CD4-positive, alpha-beta T cell (primary cell): ENCODE data around the gene GADD45G. TPM values are rescaled to one million over a fixed set of nuclear protein-coding genes. Genes with fewer than 3 reads are reported as not detected.

Experiments used
- ATAC-seq: fragments of 200-7000 bp; cut with Tn5 transposase; one replicate; pipeline ENCODE4 v1.10.0; 2022; ENCODE audit warnings: mild to moderate bottlenecking; ENCODE audit not compliant: poor library complexity
- CTCF ChIA-PET: fragments of 350-600 bp; sonication (Branson Sonifier 250); formaldehyde crosslinking; loops from one replicate; lab custom pipeline; 2021; ENCODE audit warnings: antibody characterized with exemption, inconsistent platforms; lab: Charles Lee
- POLR2A ChIA-PET: fragments of 350-600 bp; sonication (Branson Sonifier 250); formaldehyde crosslinking; loops from one replicate; lab custom pipeline; 2021; ENCODE audit warnings: antibody characterized with exemption, inconsistent platforms; lab: Charles Lee
- DNase-seq, 14 experiments: peaks; one replicate each; pipeline ENCODE4 v3.0.0-alpha.2; 2013 to 2020; ENCODE audit warnings: mixed read lengths in 2 of 14
- H3K27ac ChIP-seq, 2 donors: one replicate each; pipeline versions ENCODE4 v1.5.1 to v1.7.0; 2013; ENCODE audit warnings: low read length in 2 of 2, low read depth in 1 of 2, mild to moderate bottlenecking in 1 of 2
- H3K27me3 ChIP-seq, 2 experiments: 1 replicate in 1 of 2; 2 replicates in 1 of 2; pipeline versions ENCODE4 v1.6.1 to v1.7.0; 2013; ENCODE audit warnings: low read length in 2 of 2, control low read depth in 1 of 2, mild to moderate bottlenecking in 1 of 2, moderate library complexity in 1 of 2; ENCODE audit not compliant: insufficient read depth in 2 of 2, control insufficient read depth in 1 of 2
- H3K36me3 ChIP-seq: one replicate; pipeline ENCODE4 v1.6.1; 2013; ENCODE audit warnings: low read length, control low read depth; ENCODE audit not compliant: insufficient read depth
- H3K4me1 ChIP-seq: one replicate; pipeline ENCODE4 v1.6.1; 2013; ENCODE audit warnings: low read length, control low read depth; ENCODE audit not compliant: insufficient read depth
- H3K4me3 ChIP-seq: one replicate; pipeline ENCODE4 v1.5.1; 2013; ENCODE audit warnings: mild to moderate bottlenecking, low read length, moderate library complexity
- H3K9me3 ChIP-seq, 2 experiments: 1 replicate in 1 of 2; 2 replicates in 1 of 2; pipeline versions ENCODE4 v1.6.1 to v1.7.0; 2013; ENCODE audit warnings: low read length in 2 of 2, mild to moderate bottlenecking in 2 of 2, control low read depth in 1 of 2, moderate library complexity in 1 of 2; ENCODE audit not compliant: control insufficient read depth in 1 of 2, insufficient read depth in 1 of 2
- H3K27ac Mint-ChIP-seq: one replicate; pipeline ENCODE4 v1.8.0; 2020; ENCODE audit warnings: mixed read lengths
- H3K27me3 Mint-ChIP-seq: one replicate; pipeline ENCODE4 v1.8.0; 2021; ENCODE audit warnings: mixed read lengths
- H3K36me3 Mint-ChIP-seq: one replicate; pipeline ENCODE4 v1.8.0; 2021; ENCODE audit warnings: low read depth, mixed read lengths
- H3K4me1 Mint-ChIP-seq: one replicate; pipeline ENCODE4 v1.8.0; 2021; ENCODE audit warnings: low read depth, mixed read lengths
- H3K4me3 Mint-ChIP-seq: one replicate; pipeline ENCODE4 v1.8.0; 2020; ENCODE audit warnings: mild to moderate bottlenecking, mixed read lengths
- H3K9me3 Mint-ChIP-seq: one replicate; pipeline ENCODE4 v1.8.0; 2020; ENCODE audit warnings: mixed read lengths
- intact Hi-C, 2 experiments: fragments of 100-400 bp; cut with DNase I in 1 of 2; cut with micrococcal nuclease in 1 of 2; formaldehyde crosslinking; loops; one replicate each; pipeline versions ENCODE4 v1.15.1 to v1.9.0; 2023 to 2025; cut with DNase I, micrococcal nuclease
- total RNA-seq, 174 experiments: library from RNA in 2 of 174; stranded (reverse) in 2 of 174; gene quantifications; one replicate each; pipeline ENCODE4 v1.2.3 and lab custom pipeline; 2021 to 2026
- TF ChIP-seq, protein P1 (sequence below): fragments of 200-600 bp; IDR thresholded peaks from one replicate; pipeline ENCODE4 v1.8.0; 2022; ENCODE audit warnings: antibody characterized with exemption, mild to moderate bottlenecking

GADD45G gene
- total RNA-seq, 2 experiments from 2014 or later: 15.6 to 16.1 TPM

DNA sequence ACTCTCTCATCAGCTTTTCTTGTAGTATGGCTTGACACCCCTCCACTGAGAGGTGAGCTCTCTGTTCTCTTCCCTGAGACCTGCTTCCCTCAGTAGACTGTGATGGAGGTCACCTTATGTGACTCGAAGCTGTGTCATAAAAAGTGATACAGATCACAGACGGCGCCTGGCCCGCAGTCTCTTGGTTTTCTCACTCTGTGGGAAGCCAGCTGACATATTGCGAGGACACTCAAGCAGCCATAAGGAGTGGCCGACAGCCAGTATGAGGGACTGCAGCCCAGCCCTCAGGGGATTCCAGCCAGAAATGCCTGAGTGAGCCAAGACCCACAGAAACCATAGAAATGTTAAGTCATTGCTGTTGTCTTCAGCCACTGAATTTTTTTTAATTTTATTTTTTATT, 38.0 kb downstream of the GADD45G start:
- Mint-ChIP-seq H3K36me3 (no peaks in the 10 kb centered on the region), H3K9me3 (no peaks in the 10 kb centered on the region), H3K27ac (no peak overlapping the region), H3K27me3 (no peaks in the 10 kb centered on the region), H3K4me1 (no peaks in the 10 kb centered on the region), H3K4me3 (no peak overlapping the region)
- intact Hi-C loops: no loop called here
- no peaks in the 10 kb centered on the region for H3K9me3 ChIP-seq
- no peaks in the 10 kb centered on the region for H3K4me1 ChIP-seq
- TF ChIP-seq, protein P1, sequence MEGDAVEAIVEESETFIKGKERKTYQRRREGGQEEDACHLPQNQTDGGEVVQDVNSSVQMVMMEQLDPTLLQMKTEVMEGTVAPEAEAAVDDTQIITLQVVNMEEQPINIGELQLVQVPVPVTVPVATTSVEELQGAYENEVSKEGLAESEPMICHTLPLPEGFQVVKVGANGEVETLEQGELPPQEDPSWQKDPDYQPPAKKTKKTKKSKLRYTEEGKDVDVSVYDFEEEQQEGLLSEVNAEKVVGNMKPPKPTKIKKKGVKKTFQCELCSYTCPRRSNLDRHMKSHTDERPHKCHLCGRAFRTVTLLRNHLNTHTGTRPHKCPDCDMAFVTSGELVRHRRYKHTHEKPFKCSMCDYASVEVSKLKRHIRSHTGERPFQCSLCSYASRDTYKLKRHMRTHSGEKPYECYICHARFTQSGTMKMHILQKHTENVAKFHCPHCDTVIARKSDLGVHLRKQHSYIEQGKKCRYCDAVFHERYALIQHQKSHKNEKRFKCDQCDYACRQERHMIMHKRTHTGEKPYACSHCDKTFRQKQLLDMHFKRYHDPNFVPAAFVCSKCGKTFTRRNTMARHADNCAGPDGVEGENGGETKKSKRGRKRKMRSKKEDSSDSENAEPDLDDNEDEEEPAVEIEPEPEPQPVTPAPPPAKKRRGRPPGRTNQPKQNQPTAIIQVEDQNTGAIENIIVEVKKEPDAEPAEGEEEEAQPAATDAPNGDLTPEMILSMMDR: no peak
- CTCF ChIA-PET: no interaction called here
- DNase-seq (no peak), ATAC-seq (no peak)
- POLR2A ChIA-PET: no interaction called here
- H3K27ac ChIP-seq: no peak overlapping the region
- no peaks in the 10 kb centered on the region for H3K36me3 ChIP-seq
- no peak overlapping the region for H3K4me3 ChIP-seq
- H3K27me3 ChIP-seq: no peaks in the 10 kb centered on the region

DNA sequence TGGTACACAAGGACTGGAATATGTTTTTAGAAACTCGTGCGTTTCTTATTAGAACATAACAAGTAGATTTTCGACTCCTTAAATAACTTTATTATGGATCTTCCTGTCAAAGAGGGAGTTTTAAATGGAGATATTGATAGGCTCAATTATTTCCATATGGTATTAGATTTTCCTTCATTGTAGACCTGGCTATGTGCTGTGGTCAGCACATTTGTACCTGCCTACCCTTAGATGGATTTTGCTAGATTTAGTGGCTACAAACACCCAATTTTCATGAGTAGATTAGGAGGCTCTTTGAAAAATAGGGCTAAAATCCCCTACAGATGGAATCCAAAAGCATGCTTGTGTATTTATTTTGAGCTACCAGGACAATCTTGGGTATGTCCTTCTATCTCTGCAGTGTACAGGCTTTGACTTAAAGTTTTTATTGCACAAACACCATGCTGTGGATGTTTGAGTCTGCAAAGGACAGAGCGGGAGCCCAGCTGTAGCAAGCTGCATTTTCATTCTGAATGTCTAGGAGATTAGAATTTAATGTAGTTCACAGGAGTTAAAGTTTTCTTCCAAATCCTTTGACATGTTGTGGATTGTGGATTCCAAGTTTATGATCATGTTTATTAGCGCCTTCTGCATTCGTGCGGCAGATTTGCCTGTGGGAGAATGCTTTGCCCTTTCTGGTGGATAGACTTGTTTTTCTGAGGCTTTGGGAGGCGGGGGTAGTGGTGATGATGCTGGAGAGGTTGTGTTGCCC, 41.6 kb downstream of the GADD45G start:
- H3K4me1 Mint-ChIP-seq: no peaks in the 10 kb centered on the region
- POLR2A ChIA-PET: no interaction called here
- CTCF ChIA-PET: no interaction called here
- no peaks in the 10 kb centered on the region for H3K36me3 Mint-ChIP-seq
- no peak overlapping the region for H3K4me3 Mint-ChIP-seq
- H3K4me3 ChIP-seq: no peak overlapping the region
- no peak for ATAC-seq
- H3K9me3 Mint-ChIP-seq: no peaks in the 10 kb centered on the region
- intact Hi-C loops: no loop called here
- H3K27ac Mint-ChIP-seq: no peak overlapping the region
- H3K27ac ChIP-seq: no peak overlapping the region
- no peaks in the 10 kb centered on the region for H3K36me3 ChIP-seq
- H3K4me1 ChIP-seq: no peaks in the 10 kb centered on the region
- DNase-seq: no peak
- no peaks in the 10 kb centered on the region for H3K27me3 Mint-ChIP-seq
- no peaks in the 10 kb centered on the region for H3K27me3 ChIP-seq
- TF ChIP-seq, protein P1: no peak
- no peaks in the 10 kb centered on the region for H3K9me3 ChIP-seq

DNA sequence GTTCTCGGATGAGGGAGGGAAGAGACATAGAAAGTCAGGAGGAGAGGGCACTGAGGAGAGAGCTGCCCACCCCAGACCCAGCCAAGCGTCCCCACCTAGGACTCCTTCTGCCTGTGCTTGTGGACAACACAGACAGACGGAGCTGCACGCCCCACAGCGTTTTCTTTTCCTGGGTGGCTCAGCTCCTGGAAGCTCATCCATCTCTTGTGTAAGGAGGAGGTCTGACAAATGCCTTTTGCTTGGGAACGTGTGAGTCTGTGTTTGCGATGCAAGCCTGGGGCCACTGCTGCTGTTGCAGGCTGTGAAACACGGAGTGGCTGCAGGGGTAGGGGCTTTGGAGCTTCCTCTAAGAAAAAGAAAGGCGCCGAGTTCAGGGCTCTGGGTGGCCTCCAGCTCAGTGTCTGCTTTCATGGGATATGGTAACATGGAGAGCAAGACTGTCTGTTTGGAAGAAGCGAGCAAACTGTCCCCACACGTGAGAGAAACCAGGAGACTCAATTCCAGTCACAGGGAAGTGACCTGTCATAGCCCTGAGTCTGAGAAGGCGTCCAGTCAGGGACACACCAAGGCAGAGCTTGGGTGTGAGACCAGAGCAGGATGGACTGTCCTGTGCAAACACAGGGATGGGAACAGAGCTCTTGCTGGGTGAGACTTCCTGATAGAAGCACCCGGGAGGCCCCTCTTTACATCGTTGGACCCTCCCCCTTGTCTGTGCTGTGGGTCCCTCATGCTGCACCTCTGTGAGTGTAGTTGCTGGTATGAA, 42.7 kb downstream of the GADD45G start:
- H3K27me3 ChIP-seq: no peaks in the 10 kb centered on the region
- no peak for DNase-seq
- no peak overlapping the region for H3K27ac Mint-ChIP-seq
- no peak overlapping the region for H3K4me3 ChIP-seq
- no peaks in the 10 kb centered on the region for H3K27me3 Mint-ChIP-seq
- intact Hi-C loops: no loop called here
- ChIA-PET CTCF (no interaction called here), POLR2A (no interaction called here)
- TF ChIP-seq, protein P1: no peak
- H3K36me3 ChIP-seq: no peaks in the 10 kb centered on the region
- no peaks in the 10 kb centered on the region for H3K9me3 ChIP-seq
- H3K4me1 ChIP-seq: no peaks in the 10 kb centered on the region
- no peak overlapping the region for H3K27ac ChIP-seq
- ATAC-seq: no peak
- no peaks in the 10 kb centered on the region for H3K9me3 Mint-ChIP-seq
- H3K4me3 Mint-ChIP-seq: no peak overlapping the region
- H3K4me1 Mint-ChIP-seq: no peaks in the 10 kb centered on the region
- no peaks in the 10 kb centered on the region for H3K36me3 Mint-ChIP-seq
